K562 (cell line): ENCODE measurements around the gene PMF1. TPM values are rescaled to one million over a fixed set of nuclear protein-coding genes. Genes with fewer than 3 reads are reported as not detected.

Experiments used
- ATAC-seq: fragments of 200-7000 bp; cut with Tn5 transposase; 3 replicates; pipeline ENCODE4 v1.9.1; 2020; ENCODE audit warnings: moderate library complexity
- BruUV-seq: library from RNA; stranded (reverse); fragments of 400-500 nt; replicated peaks from 2 replicates; lab custom pipeline; 2021; lab: Mats Ljungman, UMichigan
- CTCF ChIA-PET: fragments of 300-600 bp; formaldehyde crosslinking; extraction: SDS; loops from one replicate; lab custom pipeline; 2021; ENCODE audit warnings: low intra/inter-chr PET ratio; lab: Yijun Ruan, JAX
- POLR2A ChIA-PET: fragments of 300-600, 350-650 bp; sonication (Branson Sonifier 250); formaldehyde crosslinking; extraction: SDS; loops from one replicate; lab custom pipeline; 2021; ENCODE audit warnings: antibody characterized with exemption, inconsistent platforms; lab: Yijun Ruan, JAX
- DNase-seq, 4 experiments: peaks; one replicate each; pipeline versions ENCODE4 v3.0.0 to v3.0.0-alpha.2; 2011 to 2018; ENCODE audit warnings: low spot score in 3 of 4, mixed read lengths in 3 of 4; ENCODE audit errors: extremely low read depth in 1 of 4
- FAIRE-seq: peaks from 2 replicates; lab custom pipeline; 2011; peaks lifted over from hg19 to GRCh38; lab: Jason Lieb, UNC
- H2AFZ ChIP-seq: 2 replicates; pipeline ENCODE4 v1.6.0; 2011; ENCODE audit warnings: low read depth, low read length, control low read depth, inconsistent platforms
- H3K27ac ChIP-seq: fragments of 200-600 bp; 3 replicates; pipeline ENCODE4 v1.8.0; 2011; ENCODE audit warnings: low read depth, mild to moderate bottlenecking, control low read depth, inconsistent platforms, low read length, moderate library complexity, mixed read lengths; ENCODE audit errors: extremely low read depth
- H3K27me3 ChIP-seq, 2 experiments: fragments of 300-600 bp in 1 of 2; 2 replicates in 1 of 2; 3 replicates in 1 of 2; pipeline versions ENCODE4 v1.6.0 to v1.8.0; 2011; ENCODE audit warnings: inconsistent platforms in 2 of 2, low read length in 2 of 2, mild to moderate bottlenecking in 1 of 2, mixed read lengths in 1 of 2, moderate library complexity in 1 of 2; ENCODE audit not compliant: control insufficient read depth in 2 of 2, insufficient read depth in 2 of 2
- H3K36me3 ChIP-seq: fragments of 300-600 bp; 3 replicates; pipeline ENCODE4 v1.8.0; 2011; ENCODE audit warnings: mild to moderate bottlenecking, low read length, inconsistent platforms; ENCODE audit not compliant: control insufficient read depth, insufficient read depth
- H3K4me1 ChIP-seq, 2 experiments: fragments of 200-600 bp in 1 of 2; replicated peaks in 1 of 2; 2 replicates in 1 of 2; 3 replicates in 1 of 2; pipeline versions ENCODE4 v1.5.1 to v1.8.0; 2011; ENCODE audit warnings: inconsistent platforms in 2 of 2, low read length in 2 of 2, mild to moderate bottlenecking in 1 of 2, mixed read lengths in 1 of 2, moderate library complexity in 1 of 2; ENCODE audit not compliant: control insufficient read depth in 2 of 2, insufficient read depth in 2 of 2
- H3K4me2 ChIP-seq: 2 replicates; pipeline ENCODE4 v1.6.1; 2011; ENCODE audit warnings: low read length, control low read depth, inconsistent platforms, mixed read lengths; ENCODE audit not compliant: insufficient read depth
- H3K4me3 ChIP-seq: fragments of 200-600 bp; sonication (generic), shearing (Covaris generic); 2 replicates; pipeline ENCODE4 v1.5.1; 2016; ENCODE audit warnings: control low read depth, inconsistent platforms
- H3K79me2 ChIP-seq: fragments of 200-600 bp; 3 replicates; pipeline ENCODE4 v1.8.0; 2011; ENCODE audit warnings: low read length, inconsistent platforms; ENCODE audit not compliant: control insufficient read depth, insufficient read depth
- H3K9ac ChIP-seq, 2 experiments: 2 replicates each; pipeline versions ENCODE4 v1.6.0 to v1.6.1; 2011; ENCODE audit warnings: low read depth in 2 of 2, low read length in 2 of 2, control low read depth in 1 of 2, inconsistent platforms in 1 of 2, mild to moderate bottlenecking in 1 of 2, mixed read lengths in 1 of 2; ENCODE audit not compliant: insufficient read depth in 1 of 2
- H3K9me1 ChIP-seq: one replicate; pipeline ENCODE4 v1.6.0; 2011; ENCODE audit warnings: inconsistent platforms, mild to moderate bottlenecking, low read length, moderate library complexity; ENCODE audit not compliant: control insufficient read depth, insufficient read depth
- H3K9me3 ChIP-seq: replicated peaks from 2 replicates; pipeline ENCODE4 v1.5.1; 2011; ENCODE audit warnings: low read depth, low read length, inconsistent platforms; ENCODE audit not compliant: control insufficient read depth, insufficient read depth
- H4K20me1 ChIP-seq: replicated peaks from 2 replicates; pipeline ENCODE4 v1.6.1; 2011; ENCODE audit warnings: low read length, inconsistent platforms, mixed read lengths; ENCODE audit not compliant: control insufficient read depth, insufficient read depth
- FOSL1 ChIP-seq: fragments of 200-800 bp; sonication (Bioruptor generic); conservative IDR thresholded peaks from 2 replicates; pipeline ENCODE4 v1.6.1; 2016; ENCODE audit warnings: missing genetic modification characterization, missing compliant biosample characterization
- NBN ChIP-seq: fragments of 450-650 bp; IDR thresholded peaks from 2 replicates; pipeline ENCODE4 v1.6.1; 2016; ENCODE audit warnings: low read depth, mild to moderate bottlenecking
- POLR2G ChIP-seq: fragments of 200-400 bp; formaldehyde crosslinking; IDR thresholded peaks from 2 replicates; pipeline ENCODE4 v1.6.1; 2017; ENCODE audit warnings: low read depth, mild to moderate bottlenecking, antibody characterized with exemption, low read length, moderate library complexity
- TEAD2 ChIP-seq: fragments of 450-650 bp; IDR thresholded peaks from 2 replicates; pipeline ENCODE4 v1.6.1; 2016; ENCODE audit warnings: missing genetic modification characterization, control low read depth, missing compliant biosample characterization
- ZNF347 ChIP-seq: fragments of 450-650 bp; formaldehyde crosslinking; IDR thresholded peaks from 2 replicates; pipeline ENCODE4 v1.4.0; 2020; ENCODE audit warnings: low read depth, mild to moderate bottlenecking, moderate library complexity
- WGBS: fragments of 100-300 bp; shearing (Covaris generic); methylation state at CpG from one replicate; pipeline ENCODE4 v1.1.6; 2016; ENCODE audit warnings: low coverage, mixed read lengths; ENCODE audit not compliant: insufficient coverage; ENCODE audit errors: missing lambda C conversion rate; 5-methylcytosine and 5-hydroxymethylcytosine counted together
- in situ Hi-C: fragments of 300-500 bp; cut with MboI; formaldehyde crosslinking; loops from 4 replicates; pipeline ENCODE4 v1.15.0; 2018; ENCODE audit warnings: inconsistent platforms, mixed read lengths
- intact Hi-C: fragments of 100-400 bp; cut with micrococcal nuclease; formaldehyde crosslinking; loops from 2 replicates; pipeline ENCODE4 v1.14.2; 2022
- polyA plus RNA-seq, 8 experiments: library from polyadenylated mRNA; depleted of rRNA in 4 of 8; stranded (reverse) in 5 of 8; unstranded in 3 of 8; fragments of >200 nt; fragmentation: Nextera tagmentation in 2 of 8; fragmentation: Illumina TruSeq in 1 of 8; extraction: Ambion mirVana in 2 of 8; extraction: Trizol in 1 of 8; gene quantifications; 2 replicates each; pipeline versions ENCODE4 v1.2.1 to v1.2.3, GENCODE V29; 2011 to 2014; ENCODE audit warnings: inconsistent platforms in 1 of 8, missing spikeins in 1 of 8
- total RNA-seq, 7 experiments: library from RNA; depleted of rRNA in 6 of 7; stranded (reverse); fragments of >200 nt in 6 of 7; fragmentation: Illumina TruSeq in 2 of 7; extraction: Trizol in 2 of 7; gene quantifications; 2 replicates each; pipeline versions ENCODE4 v1.2.1 to v1.2.3, GENCODE V29; 2011 to 2021; ENCODE audit warnings: low replicate concordance in 1 of 7
- TF ChIP-seq, protein P1 (sequence below): fragments of 450-650 bp; formaldehyde crosslinking; IDR thresholded peaks from 2 replicates; pipeline ENCODE4 v1.4.0; 2022; ENCODE audit warnings: mild to moderate bottlenecking, moderate library complexity

The PMF1 gene
- total and polyA plus RNA-seq, 9 of the 15 experiments (the other 6 are each of a cell fraction or from before 2014, with no cell fraction given) = 9.4 to 92.9 (median 71.0) TPM

DNA sequence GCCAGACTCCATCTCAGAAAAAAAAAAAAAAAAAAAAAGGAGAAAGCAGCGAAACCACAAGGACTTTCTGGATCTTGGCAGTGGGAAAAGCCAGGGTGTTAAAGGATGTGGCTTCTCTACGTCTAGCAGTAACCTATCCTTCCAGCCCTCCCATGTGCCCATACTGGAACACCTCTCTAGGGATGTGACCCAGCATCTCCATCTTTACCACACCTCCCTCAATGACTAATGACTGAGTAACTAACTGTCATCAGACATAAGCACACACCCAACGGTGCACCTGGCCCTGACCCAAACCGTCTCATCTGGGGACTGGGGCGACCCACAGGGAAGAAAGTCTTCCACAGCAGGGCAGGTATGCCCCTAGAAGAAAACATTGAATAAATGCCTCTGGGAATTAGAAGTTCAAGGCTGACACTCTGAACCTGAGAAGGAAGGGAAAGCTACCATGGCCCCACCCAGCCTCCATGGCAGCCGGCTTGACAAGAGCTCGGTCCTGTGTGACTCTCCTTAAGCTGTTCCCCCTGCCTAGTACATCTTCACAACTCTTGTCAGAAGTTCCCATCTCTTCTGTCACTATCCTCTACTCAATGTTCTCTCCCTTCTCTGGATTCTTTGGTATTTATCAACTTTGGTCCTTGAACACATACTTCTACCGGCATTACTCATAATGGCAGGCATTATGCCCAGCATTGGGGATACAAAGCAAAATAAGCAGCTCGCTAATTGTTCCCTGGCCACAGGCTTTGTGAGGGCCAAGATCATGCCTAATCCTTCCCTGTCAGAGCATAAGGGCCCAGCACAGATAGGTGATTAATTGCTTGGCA is 49.9 kb downstream of the PMF1 start:
- WGBS = 66% methylated on average over 7 of the region's 9 CpGs
- no peak for FAIRE-seq

DNA sequence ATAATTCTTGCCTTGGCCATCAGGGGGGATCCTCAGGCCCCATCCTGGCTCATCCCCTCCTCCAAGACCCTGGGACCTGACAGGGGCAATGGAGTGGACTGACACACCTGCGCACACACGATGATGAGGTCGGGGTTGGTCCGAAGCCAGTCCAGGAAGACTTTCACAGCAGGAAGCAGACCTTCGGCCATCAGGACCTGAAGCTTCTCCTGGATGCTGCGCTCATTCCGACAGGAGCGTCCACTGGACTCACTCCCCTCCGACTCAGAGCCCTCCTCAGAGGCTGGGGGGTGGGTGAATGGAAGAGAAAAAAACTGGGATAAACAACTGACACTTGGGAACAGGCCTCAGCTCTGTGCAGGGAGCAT is 50.5 kb downstream of the PMF1 start:
- ChIA-PET POLR2A (interaction anchor here (0.6 to 2.4 kb wide), 5 partner anchors 10 to 69 kb away, joined by 3 to 9 read pairs (median 4); partner anchors contain the start of gene SLC25A44), CTCF (no interaction called here)
- Histone ChIP-seq H3K9ac (peak overlapping the region in 1 of 2 experiments; percentile 49; a peak in 2 of 4 replicates), H3K9me1 (no peaks in the 10 kb centered on the region), H3K4me3 (no peak overlapping the region), H3K27ac (no peak overlapping the region), H3K4me1 (peaks cover 0 to 4% of the 10 kb centered on the region in 2 experiments; a peak in 3 of 5 replicates), H3K9me3 (no peaks in the 10 kb centered on the region), H3K79me2 (no peaks in the 10 kb centered on the region), H3K27me3 (no peaks in the 10 kb centered on the region), H3K36me3 (peaks cover 91% of the 10 kb centered on the region), H2AFZ (no peak overlapping the region), H4K20me1 (0 out of 2 replicates have a peak, but pooled peaks cover 5% of the 10 kb centered on the region), H3K4me2 (no peak overlapping the region)
- WGBS = 92% methylated on average over 9 of the region's 9 CpGs
- BruUV-seq = no TSS peak
- DNase-seq (no peak), ATAC-seq (no peak), FAIRE-seq (no peak)
- in situ Hi-C loops (no loop called here), intact Hi-C loops (no loop called here)
- TF ChIP-seq NBN (no peak), POLR2G (0 out of 2 replicates have a peak, but pooled peaks have one; percentile 15), ZNF347 (CRISPR knock-in tag) (no peak)
- TF ChIP-seq, protein P1, sequence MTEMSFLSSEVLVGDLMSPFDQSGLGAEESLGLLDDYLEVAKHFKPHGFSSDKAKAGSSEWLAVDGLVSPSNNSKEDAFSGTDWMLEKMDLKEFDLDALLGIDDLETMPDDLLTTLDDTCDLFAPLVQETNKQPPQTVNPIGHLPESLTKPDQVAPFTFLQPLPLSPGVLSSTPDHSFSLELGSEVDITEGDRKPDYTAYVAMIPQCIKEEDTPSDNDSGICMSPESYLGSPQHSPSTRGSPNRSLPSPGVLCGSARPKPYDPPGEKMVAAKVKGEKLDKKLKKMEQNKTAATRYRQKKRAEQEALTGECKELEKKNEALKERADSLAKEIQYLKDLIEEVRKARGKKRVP (CRISPR knock-in tag) = no peak

More for the DNA sequence above, 49.9 kb downstream of the PMF1 start:
- intact Hi-C loops (no loop called here), in situ Hi-C loops (no loop called here)
- ChIA-PET CTCF (no interaction called here), POLR2A (interaction anchor here (0.6 to 2.4 kb wide), 5 partner anchors 10 to 69 kb away, joined by 3 to 9 read pairs (median 4); partner anchors contain the start of genes PMF1 and SLC25A44)
- Histone ChIP-seq H3K36me3 (peaks cover 91% of the 10 kb centered on the region), H3K79me2 (no peaks in the 10 kb centered on the region), H3K4me2 (no peak overlapping the region), H3K9me3 (no peaks in the 10 kb centered on the region), H3K27me3 (no peaks in the 10 kb centered on the region), H3K4me3 (no peak overlapping the region), H3K9me1 (no peaks in the 10 kb centered on the region), H4K20me1 (no peaks in the 10 kb centered on the region), H3K27ac (no peak overlapping the region), H2AFZ (no peak overlapping the region)
- no peak for ATAC-seq
- no peak for TF ChIP-seq TEAD2 (tag)
- TF ChIP-seq FOSL1 (tag) = peak; percentile 90
- TF ChIP-seq, all 486 proteins: peak for 1
- no peak for DNase-seq
- Histone ChIP-seq H3K9ac (peak overlapping the region in 1 of 2 experiments; percentile 49; a peak in 1 of 4 replicates), H3K4me1 (peaks cover 3 to 6% of the 10 kb centered on the region in 2 experiments; a peak in 4 of 5 replicates)
- no TSS peak for BruUV-seq
